GM21723 (cell line): Measurements from ENCODE around the gene FBXO36.
A peak's percentile ranks its signal among the peaks of the same experiment; 100 is the strongest.
"Not testable (repeated sequence)": the region's sequence is repeated elsewhere in the genome, so short reads cannot be mapped to it uniquely, and the experiment has no call there.

Experiments
- ATAC-seq: cut with Tn5 transposase; IDR thresholded peaks from one replicate; pipeline ENCODE4 v1.9.1; 2021; ENCODE audit warnings: mild to moderate bottlenecking, moderate library complexity; ENCODE audit not compliant: unreplicated experiment

The FBXO36 gene

GRCh38 chr2:229910147-229910831 lies 12.0 kb upstream of the FBXO36 start:
- ATAC-seq, result peak; percentile 13

- ATAC-seq, result peak; percentile 63
Measured at GRCh38 chr2:229910832-229911412, 11.4 kb upstream of the FBXO36 start.

GRCh38 chr2:229914171-229914570 lies 8.1 kb upstream of the FBXO36 start:
- ATAC-seq, result no peak

- ATAC-seq, result no peak
Measured at GRCh38 chr2:229917793-229918192, 4.5 kb upstream of the FBXO36 start.

- no peak for ATAC-seq
Measured at GRCh38 chr2:229920011-229920641, 2.2 kb upstream of the FBXO36 start.

- ATAC-seq, result peak; percentile 23
Measured at GRCh38 chr2:229921101-229921891, 1.0 kb upstream of the FBXO36 start.

- peak; percentile 76 for ATAC-seq
Measured at GRCh38 chr2:229921892-229922448, 333 bp upstream of the FBXO36 start, which contains the start of gene TRIP12. TSS of gene TRIP12 (minus strand) at chr2:229922009. CDS start at chr2:229880079, 41,930 bp downstream.

- ATAC-seq, result not testable (repeated sequence)
Measured at GRCh38 chr2:229924541-229924940, 2.2 kb downstream of the FBXO36 start.

- no peak for ATAC-seq
Measured at GRCh38 chr2:229925201-229925600, 2.9 kb downstream of the FBXO36 start.

- ATAC-seq, result no peak
Measured at GRCh38 chr2:229927817-229928321, 5.6 kb downstream of the FBXO36 start.

GRCh38 chr2:229930656-229931055 lies 8.4 kb downstream of the FBXO36 start:
- no peak for ATAC-seq

GRCh38 chr2:229931241-229931640 lies 8.9 kb downstream of the FBXO36 start:
- no peak for ATAC-seq

GRCh38 chr2:229937537-229937936 lies 15.2 kb downstream of the FBXO36 start:
- no peak for ATAC-seq

- no peak for ATAC-seq
Measured at GRCh38 chr2:229942671-229943070, 20.4 kb downstream of the FBXO36 start.

GRCh38 chr2:229943171-229943570 lies 20.9 kb downstream of the FBXO36 start:
- ATAC-seq, result no peak

- no peak for ATAC-seq
Measured at GRCh38 chr2:229943770-229944449, 21.6 kb downstream of the FBXO36 start.

GRCh38 chr2:229945975-229946374 lies 23.7 kb downstream of the FBXO36 start:
- no peak for ATAC-seq

- no peak for ATAC-seq
Measured at GRCh38 chr2:229947544-229947943, 25.2 kb downstream of the FBXO36 start.

GRCh38 chr2:229952256-229952835 lies 30.0 kb downstream of the FBXO36 start:
- ATAC-seq, result no peak

- ATAC-seq, result no peak
Measured at GRCh38 chr2:229955663-229956062, 33.4 kb downstream of the FBXO36 start.
